Esophagus squamous epithelium (tissue), 5 donors: ENCODE measurements around the gene PHYKPL. TPM values are rescaled to one million over a fixed set of nuclear protein-coding genes. Genes with fewer than 3 reads are reported as not detected.
A peak's percentile ranks its signal among the peaks of the same experiment; 100 is the strongest.

Source experiments
- DNase-seq: peaks from one replicate; lab custom pipeline; 2025; lab: John Stamatoyannopoulos, UW
- H3K27ac ChIP-seq, 4 donors: fragments of 200-600 bp; sonication (generic); one replicate each; pipeline ENCODE4 v1.5.1; 2016 to 2019; ENCODE audit warnings: mild to moderate bottlenecking in 1 of 4
- H3K27me3 ChIP-seq, 4 donors: fragments of 200-600 bp; sonication (generic); 1 replicate in 3 of 4; 2 replicates in 1 of 4; pipeline versions ENCODE4 v1.5.1 to v1.6.0; 2017 to 2021; ENCODE audit warnings: antibody characterized with exemption in 1 of 4
- H3K36me3 ChIP-seq, 3 donors: fragments of 200-600 bp; sonication (generic); one replicate each; pipeline ENCODE4 v1.5.1; 2016 to 2019
- H3K4me1 ChIP-seq, 3 donors: fragments of 200-600 bp; sonication (generic); one replicate each; pipeline ENCODE4 v1.5.1; 2017 to 2019
- H3K4me3 ChIP-seq, 4 donors: fragments of 200-600 bp; sonication (generic); 1 replicate in 3 of 4; 2 replicates in 1 of 4; pipeline ENCODE4 v1.5.1; 2016 to 2019; ENCODE audit warnings: mild to moderate bottlenecking in 2 of 4, moderate library complexity in 1 of 4
- H3K9me3 ChIP-seq, 3 donors: fragments of 200-600 bp; sonication (generic); one replicate each; pipeline ENCODE4 v1.5.1; 2016 to 2019
- CTCF ChIP-seq, 6 experiments: fragments of 450-650 bp in 4 of 6; fragments of 200-600 bp in 2 of 6; sonication (generic) in 2 of 6; IDR thresholded peaks; one replicate each; pipeline ENCODE4 v1.5.1; 2016 to 2019; ENCODE audit warnings: antibody characterized with exemption in 6 of 6, mild to moderate bottlenecking in 4 of 6, moderate library complexity in 4 of 6
- POLR2A ChIP-seq, 4 donors: fragments of 450-650 bp; IDR thresholded peaks; one replicate each; pipeline ENCODE4 v1.6.1; 2017; ENCODE audit warnings: antibody characterized with exemption in 4 of 4, mild to moderate bottlenecking in 4 of 4, moderate library complexity in 3 of 4
- WGBS, 2 donors: methylation state at CpG; one replicate each; pipeline ENCODE4 v1.1.5; 2018; 5-methylcytosine and 5-hydroxymethylcytosine counted together
- intact Hi-C: fragments of 100-400 bp; cut with DNase I; formaldehyde crosslinking; loops from one replicate; pipeline ENCODE4 v1.15.0; 2022
- total RNA-seq, 4 donors: library from RNA; depleted of rRNA; stranded (reverse); fragments of >200 nt; gene quantifications; one replicate each; pipeline ENCODE4 v1.1.0, GENCODE V29; 2016
- donor health status: DM: yes; HTN: yes; CAD: no.

The PHYKPL gene
- total RNA-seq, 4 donors from 2014 or later, result 15.8 to 57.4 (median 21.9) TPM

- intact Hi-C loops, result no loop called here
- no peaks in the 10 kb centered on the region for H3K27me3 ChIP-seq
- WGBS, 2 donors, result 94 to 98% methylated on average over 5 to 6 of the region's 6 CpGs
- no peaks in the 10 kb centered on the region for H3K36me3 ChIP-seq
- peak overlapping the region in 3 of 4 donors; percentile 26 to 70 (median 70) for H3K27ac ChIP-seq
- H3K9me3 ChIP-seq, result no peaks in the 10 kb centered on the region
- peaks cover 16 to 71% (median 35%) of the 10 kb centered on the region in 3 donors for H3K4me1 ChIP-seq
- no peak for TF ChIP-seq CTCF (IDR thresholded peaks at IDR 0.05)
- TF ChIP-seq POLR2A (IDR thresholded peaks at IDR 0.05), result no peak
- H3K4me3 ChIP-seq, result no peak overlapping the region
- DNase-seq, result no peak
Measured at GRCh38 chr5:178238313-178238635, 5.7 kb upstream of the PHYKPL start.

- intact Hi-C loops, result no loop called here
Measured at GRCh38 chr5:178237431-178238312, 5.1 kb upstream of the PHYKPL start.

DNA sequence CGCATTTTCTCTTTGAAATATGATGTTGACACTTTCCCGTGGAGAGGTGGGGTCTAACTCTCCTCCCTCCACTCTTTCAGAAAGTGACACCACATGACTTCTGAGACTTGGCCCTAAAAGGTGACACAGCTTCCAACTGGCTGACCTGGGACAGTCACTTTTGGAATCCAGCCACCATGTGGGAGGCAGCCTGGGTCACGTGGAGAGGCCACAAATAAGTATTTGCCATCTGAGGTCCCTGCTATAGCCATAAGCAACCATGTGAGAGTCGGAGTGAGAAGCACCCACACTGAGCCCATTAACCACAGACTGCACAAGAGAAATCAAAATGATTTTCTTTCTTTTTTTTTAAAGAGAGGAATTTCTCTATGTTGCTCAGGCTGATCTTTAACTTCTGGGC, 4.1 kb upstream of the PHYKPL start:
- no peak overlapping the region for H3K4me3 ChIP-seq
- peaks cover 18 to 79% (median 41%) of the 10 kb centered on the region in 3 donors for H3K4me1 ChIP-seq
- H3K27me3 ChIP-seq, result no peaks in the 10 kb centered on the region
- H3K36me3 ChIP-seq, result no peaks in the 10 kb centered on the region
- intact Hi-C loops, result no loop called here
- H3K27ac ChIP-seq, result peak overlapping the region in 2 of 4 donors; percentile 70
- TF ChIP-seq POLR2A (IDR thresholded peaks at IDR 0.05), result no peak
- no peak for TF ChIP-seq CTCF (IDR thresholded peaks at IDR 0.05)
- no peaks in the 10 kb centered on the region for H3K9me3 ChIP-seq
- 35 to 69% methylated on average over 4 of the region's 4 CpGs for WGBS, 2 donors
- no peak for DNase-seq

More at GRCh38 chr5:178237431-178238312, 5.1 kb upstream of the PHYKPL start:
- DNase-seq, result no peak
- H3K27ac ChIP-seq, result peak overlapping the region in 2 of 4 donors; percentile 70
- H3K4me1 ChIP-seq, result peaks cover 16 to 77% (median 41%) of the 10 kb centered on the region in 3 donors
- WGBS, 2 donors, result 40 to 79% methylated on average over 5 to 8 of the region's 13 CpGs
- no peaks in the 10 kb centered on the region for H3K27me3 ChIP-seq
- no peaks in the 10 kb centered on the region for H3K9me3 ChIP-seq
- no peaks in the 10 kb centered on the region for H3K36me3 ChIP-seq
- no peak for TF ChIP-seq CTCF (IDR thresholded peaks at IDR 0.05)
- H3K4me3 ChIP-seq, result no peak overlapping the region

DNA sequence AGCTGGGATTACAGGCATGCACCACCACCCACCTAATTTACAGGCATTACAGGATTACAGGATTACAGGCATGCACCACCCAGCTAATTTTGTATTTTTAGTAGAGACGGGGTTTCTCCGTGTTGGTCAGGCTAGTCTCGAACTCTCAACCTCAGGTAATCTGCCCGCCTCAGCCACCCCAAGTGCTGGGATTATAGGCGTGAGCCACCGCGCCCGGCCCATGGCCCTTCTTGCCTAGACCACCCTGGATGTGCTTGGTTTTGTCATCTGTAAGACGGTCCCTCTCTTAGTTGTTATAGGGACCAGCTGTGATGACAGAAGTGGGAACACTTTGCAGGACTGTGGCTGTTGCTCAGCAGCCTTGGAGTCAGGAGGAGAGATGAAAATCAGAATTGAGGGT, 3.5 kb upstream of the PHYKPL start:
- Histone ChIP-seq H3K4me3 (no peak overlapping the region), H3K9me3 (no peaks in the 10 kb centered on the region), H3K36me3 (peaks cover 0 to 4% (median 0%) of the 10 kb centered on the region in 3 donors), H3K27ac (peak overlapping the region in 1 of 4 donors; percentile 70), H3K4me1 (peaks cover 24 to 79% (median 46%) of the 10 kb centered on the region in 3 donors), H3K27me3 (no peaks in the 10 kb centered on the region)
- intact Hi-C loops, result no loop called here
- no peak for DNase-seq
- TF ChIP-seq POLR2A (IDR thresholded peaks at IDR 0.05) (no peak), CTCF (IDR thresholded peaks at IDR 0.05) (no peak)
- 87 to 94% methylated on average over 8 to 9 of the region's 9 CpGs for WGBS, 2 donors

- no peaks in the 10 kb centered on the region for H3K27me3 ChIP-seq
- H3K4me1 ChIP-seq, result peaks cover 28 to 81% (median 50%) of the 10 kb centered on the region in 3 donors
- WGBS, 2 donors, result 85 to 100% methylated on average over 1 to 3 of the region's 3 CpGs
Measured at GRCh38 chr5:178235588-178235974, 3.0 kb upstream of the PHYKPL start.

More at GRCh38 chr5:178235588-178235974, 3.0 kb upstream of the PHYKPL start:
- Histone ChIP-seq H3K27ac (no peak overlapping the region), H3K36me3 (peaks cover 0 to 9% (median 5%) of the 10 kb centered on the region in 3 donors), H3K4me3 (no peak overlapping the region), H3K9me3 (no peaks in the 10 kb centered on the region)
- intact Hi-C loops, result no loop called here
- no peak for DNase-seq
- no peak for TF ChIP-seq CTCF (IDR thresholded peaks at IDR 0.05)
